Ecto neural progenitor cell (in vitro differentiated cells): Measurements from ENCODE around the gene MEOX2.

Experiments used
- DNase-seq: peaks from one replicate; pipeline ENCODE4 v3.0.0-alpha.2; 2018; ENCODE audit warnings: low spot score

The MEOX2 gene

DNA sequence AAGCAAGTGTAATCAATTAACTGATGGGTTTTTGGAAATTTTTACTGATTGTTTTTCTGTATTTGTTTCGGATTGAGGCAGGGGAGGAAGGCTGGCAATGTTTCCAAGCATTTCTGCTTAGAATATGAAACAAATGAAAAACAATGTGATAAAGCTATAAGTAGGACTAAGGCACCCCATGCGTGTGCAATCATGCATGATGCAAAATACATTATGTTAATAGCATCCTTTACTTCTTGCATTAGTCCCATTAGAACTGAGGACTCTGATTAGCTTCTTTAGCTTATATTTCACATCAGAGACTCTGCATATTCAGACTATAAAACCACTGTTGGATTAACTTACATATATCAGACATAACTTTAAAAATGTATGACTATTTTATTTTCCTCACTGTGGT lies 76.0 kb downstream of the MEOX2 start:
- DNase-seq = no peak

DNA sequence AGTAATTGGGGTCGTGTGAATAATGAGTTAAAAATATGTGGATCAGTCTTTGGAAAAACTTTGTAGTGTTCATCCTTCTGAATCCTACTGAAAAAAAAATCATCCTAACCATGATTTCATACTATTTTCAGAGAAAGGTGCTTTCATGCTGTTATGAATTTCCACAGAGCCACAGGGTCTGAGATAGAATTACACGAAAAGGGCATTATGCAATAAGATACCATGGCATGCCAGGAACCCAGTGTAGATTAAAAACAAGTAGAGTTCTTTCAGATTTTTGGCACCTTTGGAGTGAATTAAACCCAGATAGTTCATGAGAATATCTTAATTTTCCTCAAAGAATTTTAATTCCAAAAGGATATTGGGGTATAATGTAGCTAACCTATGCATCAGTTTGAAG lies 77.2 kb downstream of the MEOX2 start:
- DNase-seq = no peak

DNA sequence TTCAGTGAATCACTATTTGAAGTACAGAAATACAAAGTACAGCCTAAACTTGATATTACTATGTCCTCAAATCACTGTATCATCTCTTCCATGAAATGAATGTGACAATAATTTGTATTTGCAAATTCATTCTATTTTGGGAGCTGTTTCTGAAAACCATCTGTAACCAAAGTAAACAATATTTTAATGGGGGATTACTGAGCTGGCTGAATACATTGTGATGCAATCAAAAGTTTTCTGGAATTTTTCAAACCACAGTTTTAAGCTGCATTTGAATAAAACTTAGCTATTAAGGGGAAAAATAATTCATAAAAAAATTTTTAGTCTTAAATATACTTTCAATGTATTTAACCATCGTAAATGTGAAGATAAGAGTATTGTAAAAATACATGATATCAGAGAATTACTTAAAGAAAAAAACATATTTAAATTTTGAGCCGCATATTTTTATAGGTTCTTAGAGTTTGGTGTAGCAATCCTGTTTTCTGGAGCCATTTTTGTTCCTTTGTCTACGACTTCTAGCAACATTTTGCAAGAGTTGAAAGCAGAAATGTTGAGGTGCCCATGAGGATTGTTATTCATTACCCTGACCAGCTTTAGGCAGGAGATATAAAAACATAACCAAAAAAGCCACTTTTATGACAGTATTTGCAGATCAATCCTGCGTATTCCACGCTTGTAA lies 78.8 kb downstream of the MEOX2 start:
- DNase-seq = no peak

DNA sequence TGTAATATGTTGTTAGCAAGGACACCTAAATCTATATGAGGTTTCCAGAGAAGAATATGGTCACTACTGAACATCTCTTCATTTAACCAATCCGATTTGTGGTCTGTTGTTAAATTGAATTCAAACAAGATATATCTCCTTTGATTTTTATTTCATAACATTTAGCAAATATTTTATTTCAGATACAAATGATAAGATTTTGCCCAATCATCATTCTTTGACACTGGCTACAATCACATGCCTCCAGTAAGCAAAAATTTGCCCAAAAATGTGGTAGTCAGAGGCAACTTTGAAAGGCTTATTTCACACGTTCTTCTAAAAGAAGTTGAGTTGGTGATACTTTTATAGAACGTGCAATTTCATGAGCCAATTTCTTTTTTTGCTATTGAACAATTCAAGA lies 79.9 kb downstream of the MEOX2 start:
- DNase-seq = no peak

DNA sequence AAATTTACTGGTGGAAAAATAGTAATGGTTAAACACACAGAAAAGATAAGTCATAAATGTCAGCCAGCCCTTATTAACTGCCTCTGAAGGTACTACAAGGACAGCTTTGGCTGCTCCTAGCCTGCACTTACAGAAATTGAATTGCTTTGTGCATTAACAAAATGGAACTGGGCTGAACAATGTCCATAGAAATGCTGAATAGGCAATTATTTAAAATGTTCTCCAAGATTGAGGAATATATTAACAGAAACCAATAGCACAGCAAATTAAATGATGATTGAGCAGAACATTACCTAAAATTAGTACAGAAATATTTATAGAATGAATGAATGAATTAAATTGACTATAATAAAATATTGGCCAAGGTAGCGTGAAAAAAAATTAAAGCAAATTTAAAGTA lies 82.3 kb downstream of the MEOX2 start:
- no peak for DNase-seq

DNA sequence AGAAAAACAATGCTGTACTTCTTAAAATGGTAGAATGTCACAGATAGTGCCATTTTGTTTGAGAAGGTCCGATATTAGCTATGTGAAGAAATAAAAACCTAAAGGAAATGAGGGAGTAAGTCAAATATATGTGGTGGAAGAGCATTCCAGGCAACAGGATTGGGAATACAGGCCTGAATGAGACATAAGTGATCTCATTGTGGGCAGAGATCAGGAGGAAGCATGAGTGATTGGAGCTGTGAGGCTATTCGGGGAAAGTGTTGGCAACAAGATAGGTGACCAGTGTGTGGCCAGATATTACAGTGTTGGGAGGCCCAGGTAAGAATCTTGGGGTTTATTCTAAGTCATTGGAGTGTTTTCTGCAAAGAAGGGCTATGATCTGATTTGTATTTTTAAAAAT lies 83.4 kb downstream of the MEOX2 start:
- DNase-seq = no peak

DNA sequence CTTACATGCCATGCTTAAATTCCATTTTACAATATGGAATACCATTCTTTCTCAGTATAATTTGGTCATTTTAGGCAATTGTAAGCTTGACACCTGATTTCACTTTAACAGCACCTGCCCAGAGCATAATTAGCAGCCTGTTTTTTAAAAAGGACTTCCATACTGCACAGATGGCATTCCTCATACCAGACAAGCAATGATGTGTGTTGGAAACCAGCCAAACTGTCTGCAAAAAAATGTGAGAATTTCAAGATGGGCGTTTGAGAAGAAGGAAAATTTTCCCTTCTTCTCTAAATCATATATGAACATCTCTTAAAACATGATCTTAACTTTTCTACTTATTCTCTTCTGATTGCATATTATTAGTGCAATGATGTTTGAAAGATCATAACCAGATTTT lies 84.2 kb downstream of the MEOX2 start:
- DNase-seq = no peak

DNA sequence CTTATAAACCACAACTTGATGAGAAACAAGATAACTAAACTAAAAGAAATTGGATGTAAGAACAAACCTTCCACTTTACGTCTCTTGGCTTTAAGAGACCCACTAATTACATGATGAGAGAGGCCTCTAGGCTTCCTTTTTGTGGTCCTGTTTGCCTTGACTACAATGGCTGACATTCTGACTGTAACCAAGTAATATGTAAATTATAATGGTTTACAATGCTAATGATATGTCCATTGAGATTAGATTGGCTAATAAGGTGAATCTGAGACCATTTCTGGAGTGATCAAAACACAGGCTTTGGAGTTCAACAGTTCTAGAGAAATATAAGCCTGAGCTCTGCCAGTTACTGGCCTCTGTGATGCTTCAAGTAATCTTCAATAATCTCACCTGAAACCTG lies 85.3 kb downstream of the MEOX2 start:
- no peak for DNase-seq

DNA sequence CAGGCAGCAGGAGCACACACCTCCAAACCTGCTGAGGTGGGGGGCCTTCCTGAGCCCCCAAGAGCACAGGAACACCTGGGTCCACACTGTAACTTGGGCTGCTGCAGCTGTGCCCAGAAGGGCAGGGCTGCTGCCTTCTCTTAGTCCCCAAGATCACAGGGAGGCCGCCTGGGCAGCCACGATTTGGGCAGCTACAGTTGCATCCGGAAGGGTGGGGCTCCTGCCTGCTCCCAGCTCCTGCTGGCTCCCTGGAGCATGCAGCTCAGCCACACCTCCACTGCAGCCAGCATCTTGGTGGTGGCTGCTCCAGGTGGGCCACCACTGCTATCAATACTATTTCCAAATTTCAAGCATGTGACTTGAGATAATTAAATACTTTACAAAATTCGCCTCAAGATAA lies 86.2 kb downstream of the MEOX2 start:
- no peak for DNase-seq

DNA sequence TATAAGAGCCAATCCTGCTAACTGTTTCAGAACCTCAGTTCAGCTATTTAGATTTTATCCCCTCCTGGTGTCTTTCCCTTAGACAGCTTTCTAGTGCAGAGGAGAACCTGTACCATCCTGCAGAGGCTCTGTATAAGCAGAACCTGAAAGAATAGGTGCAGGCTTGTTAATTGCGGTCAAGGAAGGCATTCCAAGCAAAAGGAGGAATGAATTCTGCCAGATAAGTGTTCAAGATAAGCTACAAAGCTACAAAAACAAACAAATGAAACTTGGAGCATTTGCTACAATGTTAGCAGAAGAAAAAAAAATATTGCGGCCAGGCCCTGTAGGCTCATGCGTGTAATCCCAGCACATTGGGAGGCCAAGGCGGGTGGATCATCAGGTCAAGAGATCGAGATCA lies 92.0 kb downstream of the MEOX2 start:
- DNase-seq = no peak

DNA sequence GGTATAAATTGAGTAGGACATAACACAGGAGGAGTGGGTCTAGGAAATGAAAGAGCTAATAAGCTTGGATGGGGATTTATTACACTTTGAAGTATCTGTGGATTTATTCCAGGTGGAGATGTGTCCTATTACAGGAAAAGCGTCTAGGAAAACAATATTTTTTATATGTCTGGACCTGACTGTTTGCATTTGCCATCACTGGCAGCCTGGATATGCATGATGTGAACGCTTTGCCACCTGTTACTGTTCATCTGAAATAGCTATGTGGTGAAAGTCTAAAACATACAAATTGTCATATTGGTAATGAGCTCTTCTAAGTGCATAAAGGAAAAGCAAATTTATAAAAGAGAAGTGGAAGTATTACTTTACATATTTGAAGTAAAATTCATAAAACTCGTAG lies 93.1 kb downstream of the MEOX2 start:
- no peak for DNase-seq

DNA sequence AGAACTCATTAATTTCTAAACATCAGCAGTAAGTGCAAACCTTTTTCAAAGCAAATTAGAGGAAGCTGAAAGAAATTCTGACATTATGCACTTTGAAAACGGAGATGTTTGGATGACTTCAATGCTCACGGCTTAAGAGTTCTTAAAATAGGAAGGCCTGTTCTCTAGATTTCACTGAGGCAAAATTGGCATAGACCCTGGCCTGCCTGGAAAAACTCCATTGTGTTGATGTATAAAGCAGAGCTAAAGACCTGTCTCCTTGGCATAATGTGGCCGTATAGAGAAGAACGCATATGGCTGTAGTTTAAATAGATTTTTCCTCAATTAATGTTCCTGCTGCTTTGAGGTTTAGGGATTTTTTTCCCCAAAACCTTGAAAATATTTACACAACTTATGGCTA lies 100.2 kb downstream of the MEOX2 start:
- no peak for DNase-seq

DNA sequence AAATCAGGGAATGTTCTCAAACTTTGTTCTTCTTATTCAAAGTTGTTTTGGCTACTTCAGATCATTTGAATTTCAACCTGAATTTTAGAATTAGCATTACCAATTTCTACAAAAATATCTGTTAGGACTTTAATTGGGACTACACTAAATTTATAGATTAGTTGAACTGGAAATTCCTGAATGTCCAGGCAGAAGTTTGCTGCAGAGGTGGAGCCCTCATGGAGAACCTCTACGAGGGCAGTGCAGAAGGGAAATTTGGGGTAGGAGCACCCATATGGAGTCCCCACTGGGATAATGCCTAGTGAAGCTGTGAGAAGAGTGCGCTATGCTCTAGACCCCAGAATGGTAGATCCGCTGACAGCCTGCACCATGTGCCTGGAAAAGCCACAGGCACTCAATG lies 101.9 kb downstream of the MEOX2 start:
- no peak for DNase-seq

DNA sequence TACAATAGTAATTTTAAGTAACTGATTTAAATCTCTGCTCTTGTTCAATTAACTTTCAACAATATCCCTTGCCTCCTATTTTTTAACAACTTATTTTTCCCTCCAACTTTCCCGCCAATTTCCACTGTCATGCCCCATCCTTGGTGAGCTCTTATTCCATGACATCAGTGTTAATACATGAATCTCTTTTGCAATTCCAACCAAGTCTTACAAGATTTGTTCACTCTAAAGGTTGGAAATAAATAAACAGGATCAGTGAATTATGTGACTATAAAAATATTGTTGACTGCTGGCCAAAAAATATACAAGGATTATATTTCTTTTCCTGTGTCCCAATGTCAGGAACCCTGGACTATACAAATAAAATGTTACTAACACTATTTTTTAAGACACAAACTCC lies 103.7 kb downstream of the MEOX2 start:
- no peak for DNase-seq

DNA sequence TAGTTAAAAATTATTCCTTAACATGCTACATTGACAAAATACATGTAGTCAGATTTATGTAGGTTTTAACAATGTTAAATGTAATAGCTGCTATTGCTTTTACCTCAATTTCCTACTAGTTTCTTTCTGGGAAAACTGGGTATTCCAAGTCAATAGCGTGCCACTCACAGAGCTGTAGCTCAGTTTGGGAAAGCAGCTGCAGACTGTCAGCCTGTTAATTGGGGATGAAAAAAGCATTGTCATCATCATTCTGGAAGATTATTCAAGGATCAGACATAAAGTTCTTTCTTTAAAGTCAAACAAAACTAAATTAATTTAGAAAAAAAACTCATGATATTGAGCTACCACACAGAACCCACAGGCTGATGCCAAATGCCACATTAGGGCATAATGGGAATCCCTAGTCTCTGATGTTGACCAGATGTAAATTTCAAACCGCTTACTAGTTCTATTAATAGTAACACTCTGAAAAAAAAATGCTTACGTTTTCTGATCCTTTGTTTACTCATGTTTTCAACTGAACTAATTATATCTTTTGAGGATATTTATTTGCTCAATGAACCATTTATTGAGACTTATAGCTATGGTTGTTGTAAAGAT lies 105.0 kb downstream of the MEOX2 start:
- no peak for DNase-seq

DNA sequence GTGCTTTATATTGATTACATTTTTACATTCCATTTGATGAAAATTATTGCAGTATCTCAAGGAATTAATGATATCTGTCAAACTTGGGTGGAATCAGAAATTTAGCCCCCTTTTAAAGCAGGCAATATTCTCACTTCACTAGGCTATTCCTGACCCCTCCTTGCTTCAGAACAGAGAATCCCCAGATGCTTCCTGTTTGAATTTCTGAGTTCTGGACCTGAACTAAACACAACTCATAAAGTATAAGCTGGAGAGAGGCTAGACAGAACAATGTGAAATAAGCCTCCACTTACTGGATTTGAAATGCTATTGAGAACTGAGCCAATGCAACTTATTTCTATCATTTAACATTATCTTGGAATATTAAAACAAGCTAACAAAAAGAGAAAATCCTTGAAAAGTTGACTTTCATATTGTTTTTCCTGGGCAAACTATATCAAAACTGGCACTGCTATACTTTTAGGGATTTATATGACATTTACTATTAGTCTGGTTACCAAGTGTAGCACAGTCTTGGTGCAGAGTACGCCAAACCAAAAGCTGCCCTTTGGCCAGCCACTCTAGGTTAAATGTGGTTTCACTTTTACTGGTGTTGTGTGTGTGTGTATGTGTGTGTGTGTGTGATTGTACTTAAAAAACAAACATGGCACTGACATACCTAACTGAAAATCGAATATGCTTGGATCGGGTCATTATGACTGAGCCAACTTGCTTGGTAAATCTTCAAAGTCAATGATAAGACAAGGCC lies 105.7 kb downstream of the MEOX2 start:
- no peak for DNase-seq

DNA sequence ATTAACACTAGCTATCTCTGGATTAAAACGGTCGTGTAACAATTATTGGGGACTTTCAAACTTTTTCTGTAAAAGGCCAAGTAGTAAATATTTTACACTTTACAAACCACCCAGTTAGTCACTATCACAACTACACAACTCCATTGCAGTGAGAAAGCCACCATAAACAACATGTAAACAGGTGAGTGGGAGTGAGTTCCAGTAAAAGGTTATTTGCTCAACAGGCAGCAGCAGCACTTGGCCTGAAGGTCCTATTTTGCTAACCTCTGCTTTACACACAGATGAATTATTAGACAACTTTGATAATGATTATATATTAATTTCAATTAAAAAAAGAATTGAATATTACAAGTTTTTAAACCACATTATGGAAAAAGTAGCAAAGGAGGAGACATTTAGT lies 108.9 kb downstream of the MEOX2 start:
- no peak for DNase-seq

DNA sequence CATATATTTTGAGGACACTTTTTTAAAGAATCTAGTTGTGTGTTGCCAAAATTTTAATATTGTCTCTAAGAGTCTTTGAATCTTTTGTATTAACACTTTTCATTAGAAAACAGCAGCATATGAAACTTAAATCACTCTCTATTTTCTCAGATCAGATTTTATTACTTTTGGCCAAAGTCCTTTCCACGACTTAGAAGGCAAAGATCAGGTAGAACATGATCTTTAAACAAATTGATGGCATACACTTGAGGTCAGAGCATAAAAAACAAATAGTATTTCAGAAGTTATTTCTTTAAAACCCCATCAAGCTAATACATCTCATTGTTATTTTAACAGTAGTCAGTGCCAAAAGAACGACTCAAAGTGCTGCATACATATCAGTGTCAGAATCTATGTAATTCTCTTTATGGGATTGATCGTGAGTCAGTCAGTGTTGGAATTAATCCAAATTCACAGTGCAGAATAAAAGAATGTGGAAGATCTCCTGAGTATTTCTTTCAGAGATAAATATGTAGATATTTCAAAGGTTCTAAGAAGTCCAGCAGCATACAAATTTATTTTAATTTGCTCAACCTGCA lies 115.1 kb downstream of the MEOX2 start:
- no peak for DNase-seq

DNA sequence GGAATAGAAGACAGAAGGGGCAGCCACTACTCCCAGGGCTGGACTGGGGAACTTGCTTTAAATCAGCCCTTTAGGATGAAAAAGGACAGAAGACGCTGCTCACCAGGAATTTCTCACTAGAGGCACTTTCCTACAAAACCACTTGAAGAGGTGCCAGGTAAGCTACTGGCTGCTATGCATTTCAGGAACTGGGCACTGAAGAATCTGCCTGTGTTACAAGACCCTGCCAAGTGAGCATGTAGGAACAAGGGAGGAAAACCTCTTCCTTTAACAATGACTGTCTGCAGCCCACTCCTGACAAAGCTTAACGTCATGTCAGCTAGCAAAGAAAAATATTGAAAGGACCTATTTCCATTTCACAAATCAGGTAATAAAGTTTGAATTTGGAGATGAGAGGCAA lies 118.8 kb downstream of the MEOX2 start:
- DNase-seq = no peak

DNA sequence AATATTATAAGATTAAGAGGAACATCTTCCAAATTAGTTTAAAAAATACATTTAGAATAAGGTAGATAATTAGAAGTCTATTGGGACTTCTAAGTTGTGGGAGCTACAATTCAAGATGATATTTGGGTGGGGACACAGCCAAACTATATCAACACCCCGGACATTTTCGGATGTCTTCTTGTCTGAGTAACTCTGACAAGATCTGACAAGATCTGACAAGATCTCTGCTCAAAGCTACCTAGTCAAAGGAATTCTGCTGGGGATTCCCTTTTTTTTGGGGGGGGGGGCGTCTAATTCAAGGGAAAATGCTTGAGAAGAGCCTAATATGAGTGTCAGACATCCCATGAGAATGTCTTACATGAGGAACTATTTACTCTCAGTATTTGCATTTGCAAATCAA lies 119.4 kb downstream of the MEOX2 start:
- no peak for DNase-seq

DNA sequence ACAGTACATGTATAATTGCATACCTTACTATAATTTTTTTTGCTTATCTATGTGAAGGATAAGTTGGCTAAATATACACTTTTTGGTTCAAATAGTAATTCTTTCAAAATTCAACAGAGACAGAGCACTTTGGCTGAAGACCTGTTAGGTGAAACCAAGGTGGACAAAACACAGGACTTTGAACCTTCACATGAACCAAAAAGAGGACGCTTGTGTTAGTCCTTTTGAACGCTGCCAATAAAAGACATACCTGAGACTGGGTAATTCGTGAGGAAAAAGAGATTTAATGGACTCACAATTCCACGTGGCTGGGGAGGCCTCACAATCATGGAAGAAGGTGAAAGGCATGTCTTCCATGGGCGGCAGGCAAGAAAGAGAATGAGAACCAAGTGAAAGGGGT lies 120.0 kb downstream of the MEOX2 start:
- DNase-seq = no peak

DNA sequence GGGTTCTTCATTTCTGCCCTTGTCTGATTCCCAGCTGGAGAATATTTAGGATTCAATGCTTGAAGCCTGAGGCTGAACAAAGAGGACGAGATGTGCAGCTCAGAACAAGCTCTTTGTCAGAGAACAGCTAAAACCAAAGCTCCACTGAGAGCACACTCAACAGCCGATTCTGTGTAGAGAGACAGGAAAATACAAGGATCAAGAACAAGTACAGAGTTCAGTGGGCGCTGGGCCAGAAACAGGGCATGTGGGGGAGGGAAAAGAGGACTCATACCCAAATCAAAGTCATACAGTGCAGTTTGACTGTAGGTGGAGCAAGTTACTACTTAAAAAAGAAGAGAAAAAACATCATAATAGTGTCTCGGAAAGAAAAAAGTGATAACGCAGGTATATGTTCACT lies 124.6 kb downstream of the MEOX2 start, which contains the start of gene AGMO:
Gene AGMO (minus strand): TSS at position 181 of the 400 bp plus-strand sequence.
- DNase-seq = no peak
